Esophagus squamous epithelium (tissue), 5 donors: ENCODE data around the gene FRMD4A. TPM values are rescaled to one million over a fixed set of nuclear protein-coding genes. Genes with fewer than 3 reads are reported as not detected.

ENCODE experiments used
- DNase-seq: peaks from one replicate; lab custom pipeline; 2025; lab: John Stamatoyannopoulos, UW
- H3K27ac ChIP-seq, 4 donors: fragments of 200-600 bp; sonication (generic); one replicate each; pipeline ENCODE4 v1.5.1; 2016 to 2019; ENCODE audit warnings: mild to moderate bottlenecking in 1 of 4
- H3K27me3 ChIP-seq, 4 donors: fragments of 200-600 bp; sonication (generic); 1 replicate in 3 of 4; 2 replicates in 1 of 4; pipeline versions ENCODE4 v1.5.1 to v1.6.0; 2017 to 2021; ENCODE audit warnings: antibody characterized with exemption in 1 of 4
- H3K36me3 ChIP-seq, 3 donors: fragments of 200-600 bp; sonication (generic); one replicate each; pipeline ENCODE4 v1.5.1; 2016 to 2019
- H3K4me1 ChIP-seq, 3 donors: fragments of 200-600 bp; sonication (generic); one replicate each; pipeline ENCODE4 v1.5.1; 2017 to 2019
- H3K4me3 ChIP-seq, 4 donors: fragments of 200-600 bp; sonication (generic); 1 replicate in 3 of 4; 2 replicates in 1 of 4; pipeline ENCODE4 v1.5.1; 2016 to 2019; ENCODE audit warnings: mild to moderate bottlenecking in 2 of 4, moderate library complexity in 1 of 4
- H3K9me3 ChIP-seq, 3 donors: fragments of 200-600 bp; sonication (generic); one replicate each; pipeline ENCODE4 v1.5.1; 2016 to 2019
- CTCF ChIP-seq, 6 experiments: fragments of 450-650 bp in 4 of 6; fragments of 200-600 bp in 2 of 6; sonication (generic) in 2 of 6; IDR thresholded peaks; one replicate each; pipeline ENCODE4 v1.5.1; 2016 to 2019; ENCODE audit warnings: antibody characterized with exemption in 6 of 6, mild to moderate bottlenecking in 4 of 6, moderate library complexity in 4 of 6
- POLR2A ChIP-seq, 4 donors: fragments of 450-650 bp; IDR thresholded peaks; one replicate each; pipeline ENCODE4 v1.6.1; 2017; ENCODE audit warnings: antibody characterized with exemption in 4 of 4, mild to moderate bottlenecking in 4 of 4, moderate library complexity in 3 of 4
- WGBS, 2 donors: methylation state at CpG; one replicate each; pipeline ENCODE4 v1.1.5; 2018; 5-methylcytosine and 5-hydroxymethylcytosine counted together
- intact Hi-C: fragments of 100-400 bp; cut with DNase I; formaldehyde crosslinking; loops from one replicate; pipeline ENCODE4 v1.15.0; 2022
- total RNA-seq, 4 donors: library from RNA; depleted of rRNA; stranded (reverse); fragments of >200 nt; gene quantifications; one replicate each; pipeline ENCODE4 v1.1.0, GENCODE V29; 2016
- donor health status: DM: yes; HTN: yes; CAD: no.

The FRMD4A gene
- total RNA-seq, 4 donors from 2014 or later, result 7.3 to 15.3 (median 8.6) TPM

GRCh38 chr10:13774303-13774893, 556.3 kb downstream of the FRMD4A start:
- Histone ChIP-seq H3K9me3 (no peaks in the 10 kb centered on the region), H3K36me3 (no peaks in the 10 kb centered on the region), H3K27me3 (no peaks in the 10 kb centered on the region), H3K4me1 (peaks cover 0 to 58% (median 3%) of the 10 kb centered on the region in 3 donors), H3K27ac (no peak overlapping the region), H3K4me3 (no peak overlapping the region)
- 66 to 76% methylated on average over 9 of the region's 9 CpGs for WGBS, 2 donors
- TF ChIP-seq CTCF (IDR thresholded peaks at IDR 0.05) (no peak), POLR2A (IDR thresholded peaks at IDR 0.05) (no peak)
- intact Hi-C loops, result no loop called here
- no peak for DNase-seq

GRCh38 chr10:13773496-13774170, 557.1 kb downstream of the FRMD4A start:
- H3K27me3 ChIP-seq, result no peaks in the 10 kb centered on the region
- TF ChIP-seq POLR2A (IDR thresholded peaks at IDR 0.05), result no peak
- no peak for TF ChIP-seq CTCF (IDR thresholded peaks at IDR 0.05)
- H3K4me1 ChIP-seq, result peaks cover 0 to 58% (median 3%) of the 10 kb centered on the region in 3 donors
- 68 to 75% methylated on average over 12 to 13 of the region's 13 CpGs for WGBS, 2 donors
- no peaks in the 10 kb centered on the region for H3K9me3 ChIP-seq
- H3K36me3 ChIP-seq, result no peaks in the 10 kb centered on the region
- H3K4me3 ChIP-seq, result no peak overlapping the region
- intact Hi-C loops, result no loop called here
- H3K27ac ChIP-seq, result peak overlapping the region in 1 of 4 donors; percentile 73
- DNase-seq, result no peak

- no peaks in the 10 kb centered on the region for H3K27me3 ChIP-seq
- H3K4me3 ChIP-seq, result no peak overlapping the region
- intact Hi-C loops, result no loop called here
- H3K4me1 ChIP-seq, result peaks cover 0 to 52% (median 3%) of the 10 kb centered on the region in 3 donors
- TF ChIP-seq CTCF (IDR thresholded peaks at IDR 0.05), result no peak
- TF ChIP-seq POLR2A (IDR thresholded peaks at IDR 0.05), result no peak
- DNase-seq, result no peak
- peak overlapping the region in 3 of 4 donors; percentile 32 to 73 (median 39) for H3K27ac ChIP-seq
- H3K9me3 ChIP-seq, result no peaks in the 10 kb centered on the region
- 37 to 47% methylated on average over 8 of the region's 8 CpGs for WGBS, 2 donors
- H3K36me3 ChIP-seq, result no peaks in the 10 kb centered on the region
Observed at GRCh38 chr10:13773043-13773442, 557.7 kb downstream of the FRMD4A start.

- intact Hi-C loops, result no loop called here
- no peaks in the 10 kb centered on the region for H3K36me3 ChIP-seq
- H3K27me3 ChIP-seq, result no peaks in the 10 kb centered on the region
- no peak for TF ChIP-seq POLR2A (IDR thresholded peaks at IDR 0.05)
- no peak for TF ChIP-seq CTCF (IDR thresholded peaks at IDR 0.05)
- peaks cover 0 to 42% (median 3%) of the 10 kb centered on the region in 3 donors for H3K4me1 ChIP-seq
- H3K9me3 ChIP-seq, result no peaks in the 10 kb centered on the region
- H3K4me3 ChIP-seq, result no peak overlapping the region
- H3K27ac ChIP-seq, result peak overlapping the region in 1 of 4 donors; percentile 32
- DNase-seq, result no peak
- WGBS, 2 donors, result 81 to 97% methylated on average over 4 of the region's 4 CpGs
Observed at GRCh38 chr10:13771992-13772391, 558.7 kb downstream of the FRMD4A start.

- Histone ChIP-seq H3K27ac (no peak overlapping the region), H3K36me3 (no peaks in the 10 kb centered on the region), H3K9me3 (no peaks in the 10 kb centered on the region), H3K4me1 (peaks cover 0 to 31% (median 3%) of the 10 kb centered on the region in 3 donors), H3K4me3 (no peak overlapping the region), H3K27me3 (no peaks in the 10 kb centered on the region)
- 77 to 85% methylated on average over 4 of the region's 4 CpGs for WGBS, 2 donors
- intact Hi-C loops, result no loop called here
- TF ChIP-seq CTCF (IDR thresholded peaks at IDR 0.05) (no peak), POLR2A (IDR thresholded peaks at IDR 0.05) (no peak)
- no peak for DNase-seq
Observed at GRCh38 chr10:13770760-13771493, 559.8 kb downstream of the FRMD4A start.
